HepG2 (cell line): ENCODE data around the gene TIAM1. TPM values are rescaled to one million over a fixed set of nuclear protein-coding genes. Genes with fewer than 3 reads are reported as not detected.

Experiments
- ATAC-seq: fragments of 200-7000 bp; cut with Tn5 transposase; 3 replicates; pipeline ENCODE4 v1.9.1; 2020; ENCODE audit warnings: mild to moderate bottlenecking, moderate library complexity
- BruUV-seq: library from RNA; stranded (reverse); fragments of 400-500 nt; replicated peaks from 2 replicates; lab custom pipeline; 2021; lab: Mats Ljungman, UMichigan
- CTCF ChIA-PET: fragments of 300-600 bp; formaldehyde crosslinking; extraction: SDS; loops from one replicate; lab custom pipeline; 2021; ENCODE audit warnings: low total read pairs, inconsistent platforms, low intra/inter-chr PET ratio; lab: Yijun Ruan, JAX
- POLR2A ChIA-PET: fragments of 350-600 bp; sonication (Branson Sonifier 250); formaldehyde crosslinking; loops from one replicate; lab custom pipeline; 2020; ENCODE audit warnings: antibody characterized with exemption, inconsistent platforms; lab: Yijun Ruan, JAX
- DNase-seq: peaks from one replicate; pipeline ENCODE4 v3.0.0-alpha.2; 2015; ENCODE audit warnings: low spot score
- FAIRE-seq: peaks from 3 replicates; lab custom pipeline; 2011; peaks lifted over from hg19 to GRCh38; lab: Jason Lieb, UNC
- H2AFZ ChIP-seq: one replicate; pipeline ENCODE4 v1.6.1; 2011; ENCODE audit warnings: low read length, inconsistent platforms
- H3K27ac ChIP-seq: fragments of 300-600 bp; 3 replicates; pipeline ENCODE4 v1.8.0; 2011; ENCODE audit warnings: mixed run types, mild to moderate bottlenecking, mixed read lengths, low read length, inconsistent platforms; ENCODE audit not compliant: insufficient read depth; ENCODE audit errors: extremely low read length
- H3K27me3 ChIP-seq, 2 experiments: fragments of 200-600 bp in 1 of 2; 2 replicates in 1 of 2; 3 replicates in 1 of 2; pipeline versions ENCODE4 v1.6.0 to v1.8.0; 2011; ENCODE audit warnings: low read length in 2 of 2, mild to moderate bottlenecking in 2 of 2, moderate library complexity in 2 of 2, inconsistent platforms in 1 of 2; ENCODE audit not compliant: insufficient read depth in 2 of 2, control insufficient read depth in 1 of 2
- H3K36me3 ChIP-seq, 2 experiments: fragments of 200-600 bp in 1 of 2; replicated peaks in 1 of 2; 2 replicates in 1 of 2; 3 replicates in 1 of 2; pipeline versions ENCODE4 v1.5.1 to v1.8.0; 2011; ENCODE audit warnings: low read length in 2 of 2, inconsistent platforms in 1 of 2; ENCODE audit not compliant: insufficient read depth in 2 of 2, control insufficient read depth in 1 of 2
- H3K4me1 ChIP-seq: 2 replicates; pipeline ENCODE4 v1.5.1; 2012; ENCODE audit warnings: low read length, inconsistent platforms; ENCODE audit not compliant: insufficient read depth
- H3K4me2 ChIP-seq: 2 replicates; pipeline ENCODE4 v1.6.0; 2011; ENCODE audit warnings: low read depth, low read length, inconsistent platforms
- H3K4me3 ChIP-seq, 3 experiments: fragments of 200-600 bp in 1 of 3; sonication (generic), shearing (Covaris generic) in 1 of 3; replicated peaks in 1 of 3; 2 replicates each; pipeline ENCODE4 v1.5.1; 2011 to 2016; ENCODE audit warnings: low read length in 3 of 3, inconsistent platforms in 2 of 3, low read depth in 2 of 3, mild to moderate bottlenecking in 2 of 3, control low read depth in 1 of 3, mixed read lengths in 1 of 3; ENCODE audit not compliant: insufficient read depth in 1 of 3
- H3K79me2 ChIP-seq: one replicate; pipeline ENCODE4 v1.6.1; 2011; ENCODE audit warnings: low read length, inconsistent platforms; ENCODE audit not compliant: insufficient read depth
- H3K9ac ChIP-seq: 2 replicates; pipeline ENCODE4 v1.6.0; 2011; ENCODE audit warnings: mild to moderate bottlenecking, low read depth, low read length, inconsistent platforms; ENCODE audit not compliant: insufficient read depth
- H3K9me3 ChIP-seq: 2 replicates; pipeline ENCODE4 v1.5.1; 2012; ENCODE audit warnings: mild to moderate bottlenecking, low read length
- H4K20me1 ChIP-seq: 2 replicates; pipeline ENCODE4 v1.6.0; 2011; ENCODE audit warnings: inconsistent platforms, mild to moderate bottlenecking, low read length, moderate library complexity; ENCODE audit not compliant: insufficient read depth
- ARNT ChIP-seq: fragments of 450-650 bp; IDR thresholded peaks from 2 replicates; pipeline ENCODE4 v1.6.1; 2017
- CAMTA2 ChIP-seq: sonication (generic); formaldehyde crosslinking; IDR thresholded peaks from 2 replicates; pipeline ENCODE4 v1.4.0; 2020; ENCODE audit warnings: mild to moderate bottlenecking, missing genetic modification reagents, borderline replicate concordance
- CENPT ChIP-seq: sonication (generic); formaldehyde crosslinking; IDR thresholded peaks from 2 replicates; pipeline ENCODE4 v1.8.0; 2022; ENCODE audit warnings: low read depth, mild to moderate bottlenecking, moderate library complexity, missing genetic modification reagents
- FOSL2 ChIP-seq: sonication (generic); formaldehyde crosslinking; IDR thresholded peaks from 2 replicates; pipeline ENCODE4 v1.4.0; 2020; ENCODE audit warnings: missing genetic modification reagents
- MTA1 ChIP-seq: sonication (generic); formaldehyde crosslinking; IDR thresholded peaks from 2 replicates; pipeline ENCODE4 v1.4.0; 2020; ENCODE audit warnings: missing genetic modification reagents, mild to moderate bottlenecking, borderline replicate concordance
- SMAD9 ChIP-seq: sonication (generic); formaldehyde crosslinking; IDR thresholded peaks from 2 replicates; pipeline ENCODE4 v1.5.1; 2020; ENCODE audit warnings: mild to moderate bottlenecking, missing genetic modification reagents
- STAT5B ChIP-seq: sonication (generic); formaldehyde crosslinking; IDR thresholded peaks from 2 replicates; pipeline ENCODE4 v1.4.0; 2020; ENCODE audit warnings: missing genetic modification reagents
- ZNF441 ChIP-seq: sonication (generic); formaldehyde crosslinking; IDR thresholded peaks from 2 replicates; pipeline ENCODE4 v1.7.0; 2021; ENCODE audit warnings: missing genetic modification reagents, borderline replicate concordance
- ZNF501 ChIP-seq: sonication (generic); formaldehyde crosslinking; IDR thresholded peaks from 2 replicates; pipeline ENCODE4 v1.5.1; 2020; ENCODE audit warnings: mild to moderate bottlenecking, moderate library complexity, missing genetic modification reagents
- ZNF766 ChIP-seq: sonication (generic); formaldehyde crosslinking; IDR thresholded peaks from 2 replicates; pipeline ENCODE4 v1.5.0; 2020; ENCODE audit warnings: missing genetic modification reagents, borderline replicate concordance
- ZSCAN12 ChIP-seq: sonication (generic); formaldehyde crosslinking; IDR thresholded peaks from 2 replicates; pipeline ENCODE4 v1.9.0; 2021; ENCODE audit warnings: mild to moderate bottlenecking, missing genetic modification reagents
- WGBS: methylation state at CpG from one replicate; pipeline ENCODE4 v1.1.6; 2017; ENCODE audit warnings: low lambda C conversion rate; 5-methylcytosine and 5-hydroxymethylcytosine counted together
- in situ Hi-C: cut with HindIII; loops from 2 replicates; pipeline ENCODE4 v1.10.0; 2017; ENCODE audit warnings: low pct_unique_long_range_greater_than_20kb; ENCODE audit not compliant: extremely low pct_ligation_motif_present
- intact Hi-C: fragments of 100-400 bp; cut with micrococcal nuclease; formaldehyde crosslinking; loops from one replicate; pipeline ENCODE4 v1.10.0; 2022; ENCODE audit not compliant: unreplicated experiment
- polyA plus RNA-seq, 8 experiments: library from polyadenylated mRNA; depleted of rRNA in 3 of 8; stranded (reverse) in 7 of 8; unstranded in 1 of 8; fragments of >200 nt; fragmentation: Illumina TruSeq in 4 of 8; extraction: Trizol in 4 of 8; gene quantifications; 2 replicates each; pipeline versions ENCODE4 v1.2.1 to v1.2.3, GENCODE V29; 2011 to 2016; ENCODE audit warnings: low read depth in 4 of 8, missing spikeins in 1 of 8, mixed read lengths in 1 of 8; ENCODE audit not compliant: insufficient read depth in 1 of 8
- total RNA-seq, 5 experiments: library from RNA; depleted of rRNA; stranded (reverse); fragments of >200 nt; fragmentation: Illumina TruSeq; extraction: Trizol; gene quantifications; 2 replicates each; pipeline ENCODE4 v1.2.3, GENCODE V29; 2016; ENCODE audit warnings: low read depth in 1 of 5
- TF ChIP-seq, protein P1 (sequence below): sonication (generic); formaldehyde crosslinking; IDR thresholded peaks from 2 replicates; pipeline ENCODE4 v1.8.0; 2022; ENCODE audit warnings: mild to moderate bottlenecking, missing genetic modification reagents, moderate library complexity
- TF ChIP-seq, protein P2 (sequence below): sonication (generic); formaldehyde crosslinking; IDR thresholded peaks from 2 replicates; pipeline ENCODE4 v1.4.0; 2020; ENCODE audit warnings: missing genetic modification reagents
- TF ChIP-seq, protein P3 (sequence below): sonication (generic); formaldehyde crosslinking; IDR thresholded peaks from 2 replicates; pipeline ENCODE4 v1.8.0; 2022; ENCODE audit warnings: missing genetic modification reagents, low read depth, mild to moderate bottlenecking, borderline replicate concordance

The TIAM1 gene
- total and polyA plus RNA-seq, 2 of the 13 experiments (the other 11 are each of a cell fraction or from before 2014, with no cell fraction given), result 0.13 to 0.24 TPM

DNA sequence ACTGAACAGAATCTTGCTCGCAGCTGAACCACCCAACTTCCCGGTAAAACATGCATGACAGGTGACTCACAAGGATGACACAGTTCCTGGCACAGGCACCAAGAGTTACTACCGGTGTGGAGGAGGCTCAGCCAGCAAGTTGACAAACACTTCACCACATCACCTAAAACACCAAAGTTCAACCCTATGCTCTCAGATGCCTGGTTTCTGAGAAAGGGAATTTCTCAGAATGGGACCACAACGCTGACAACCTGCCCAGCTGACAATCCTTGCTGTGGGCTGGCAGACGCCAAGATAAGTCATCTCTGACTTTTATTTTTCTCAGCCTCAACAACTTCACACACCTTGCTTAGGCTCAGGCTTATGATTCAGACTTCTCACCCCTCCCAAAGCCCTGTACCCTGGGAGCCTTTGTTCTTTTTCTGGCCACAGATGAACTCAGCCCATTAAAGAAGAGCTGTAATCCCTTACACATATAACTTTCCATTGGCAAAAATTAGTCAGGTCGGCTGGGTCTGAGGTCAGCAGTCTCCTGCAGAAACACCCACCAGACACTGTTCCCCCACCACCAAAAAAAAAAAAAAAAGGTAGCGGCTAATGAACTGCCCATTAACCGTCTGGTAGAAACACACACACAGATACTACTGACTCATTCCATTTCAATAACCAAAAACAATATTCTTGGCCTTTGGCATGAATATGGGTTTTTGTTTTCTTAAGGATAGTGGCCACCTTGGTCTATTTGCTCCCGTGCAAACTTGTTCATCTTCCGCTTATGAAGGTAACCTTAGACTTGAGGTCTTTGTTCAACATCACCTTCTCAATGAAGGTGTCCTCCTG is 10.8 kb upstream of the TIAM1 start:
- intact Hi-C loops, result no loop called here
- Histone ChIP-seq H3K27ac (no peak overlapping the region), H3K79me2 (no peaks in the 10 kb centered on the region), H3K27me3 (no peaks in the 10 kb centered on the region), H3K4me3 (no peak overlapping the region), H3K4me1 (no peaks in the 10 kb centered on the region), H2AFZ (no peak overlapping the region), H4K20me1 (no peaks in the 10 kb centered on the region), H3K4me2 (no peak overlapping the region), H3K9me3 (no peaks in the 10 kb centered on the region), H3K36me3 (no peaks in the 10 kb centered on the region), H3K9ac (no peak overlapping the region)
- no peak for FAIRE-seq
- no TSS peak for BruUV-seq
- ChIA-PET POLR2A (no interaction called here), CTCF (no interaction called here)
- in situ Hi-C loops, result no loop called here
- DNase-seq, result no peak
- no peak for ATAC-seq
- 0 out of 2 replicates have a peak, but pooled peaks have one; percentile 20 for TF ChIP-seq FOSL2 (CRISPR knock-in tag)
- TF ChIP-seq, protein P1, sequence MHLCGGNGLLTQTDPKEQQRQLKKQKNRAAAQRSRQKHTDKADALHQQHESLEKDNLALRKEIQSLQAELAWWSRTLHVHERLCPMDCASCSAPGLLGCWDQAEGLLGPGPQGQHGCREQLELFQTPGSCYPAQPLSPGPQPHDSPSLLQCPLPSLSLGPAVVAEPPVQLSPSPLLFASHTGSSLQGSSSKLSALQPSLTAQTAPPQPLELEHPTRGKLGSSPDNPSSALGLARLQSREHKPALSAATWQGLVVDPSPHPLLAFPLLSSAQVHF (CRISPR knock-in tag), result no peak
- WGBS, result 18% methylated on average over 9 of the region's 10 CpGs

DNA sequence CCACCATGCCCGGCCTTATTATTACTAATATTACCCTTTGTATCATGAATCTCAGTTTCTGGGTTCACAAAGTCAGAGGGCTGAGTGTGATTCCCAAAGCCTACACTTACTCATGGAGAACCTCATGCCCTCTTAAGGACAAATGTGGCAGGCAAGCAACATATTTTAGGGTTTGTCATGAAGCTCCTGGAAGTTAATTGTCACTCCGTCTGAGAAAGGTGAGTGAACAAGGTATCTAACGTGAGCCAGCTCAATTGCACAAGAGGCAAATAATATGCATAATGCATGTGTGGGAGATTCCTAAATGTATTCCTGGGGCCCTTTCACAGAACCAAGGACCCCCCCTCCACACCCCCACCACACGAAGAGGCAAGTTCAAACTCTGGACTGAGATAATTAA is 10.1 kb upstream of the TIAM1 start:
- no peak for ATAC-seq
- CTCF ChIA-PET, result no interaction called here
- no peaks in the 10 kb centered on the region for H3K36me3 ChIP-seq
- no peak overlapping the region for H3K9ac ChIP-seq
- DNase-seq, result no peak
- no peak overlapping the region for H3K4me2 ChIP-seq
- no peaks in the 10 kb centered on the region for H3K27me3 ChIP-seq
- POLR2A ChIA-PET, result no interaction called here
- BruUV-seq, result no TSS peak
- in situ Hi-C loops (no loop called here), intact Hi-C loops (no loop called here)
- H4K20me1 ChIP-seq, result no peaks in the 10 kb centered on the region
- no peak overlapping the region for H3K4me3 ChIP-seq
- no peak overlapping the region for H2AFZ ChIP-seq
- H3K4me1 ChIP-seq, result no peaks in the 10 kb centered on the region
- no peaks in the 10 kb centered on the region for H3K79me2 ChIP-seq
- FAIRE-seq, result no peak
- no peak overlapping the region for H3K27ac ChIP-seq
- no peaks in the 10 kb centered on the region for H3K9me3 ChIP-seq
- WGBS, result 31% methylated on average over 2 of the region's 4 CpGs
- TF ChIP-seq ZNF501 (no peak), SMAD9 (CRISPR knock-in tag) (no peak), STAT5B (CRISPR knock-in tag) (no peak), MTA1 (CRISPR knock-in tag) (no peak), ZSCAN12 (CRISPR knock-in tag) (no peak), ARNT (no peak), ZNF441 (no peak), ZNF766 (CRISPR knock-in tag) (no peak), CENPT (CRISPR knock-in tag) (no peak), CAMTA2 (no peak)
- TF ChIP-seq, protein P2, sequence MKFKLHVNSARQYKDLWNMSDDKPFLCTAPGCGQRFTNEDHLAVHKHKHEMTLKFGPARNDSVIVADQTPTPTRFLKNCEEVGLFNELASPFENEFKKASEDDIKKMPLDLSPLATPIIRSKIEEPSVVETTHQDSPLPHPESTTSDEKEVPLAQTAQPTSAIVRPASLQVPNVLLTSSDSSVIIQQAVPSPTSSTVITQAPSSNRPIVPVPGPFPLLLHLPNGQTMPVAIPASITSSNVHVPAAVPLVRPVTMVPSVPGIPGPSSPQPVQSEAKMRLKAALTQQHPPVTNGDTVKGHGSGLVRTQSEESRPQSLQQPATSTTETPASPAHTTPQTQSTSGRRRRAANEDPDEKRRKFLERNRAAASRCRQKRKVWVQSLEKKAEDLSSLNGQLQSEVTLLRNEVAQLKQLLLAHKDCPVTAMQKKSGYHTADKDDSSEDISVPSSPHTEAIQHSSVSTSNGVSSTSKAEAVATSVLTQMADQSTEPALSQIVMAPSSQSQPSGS (CRISPR knock-in tag), result no peak
- TF ChIP-seq, protein P3, sequence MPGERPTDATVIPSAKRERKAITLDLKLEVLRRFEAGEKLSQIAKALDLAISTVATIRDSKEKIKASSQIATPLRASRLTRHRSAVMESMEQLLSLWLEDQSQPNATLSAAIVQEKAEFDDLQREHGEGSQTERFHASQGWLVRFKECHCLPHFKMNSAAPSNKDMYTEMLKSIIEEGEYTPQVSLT (CRISPR knock-in tag), result no peak
